Measurements from ENCODE around the gene RELN. TPM values are rescaled to one million over a fixed set of nuclear protein-coding genes. Genes with fewer than 3 reads are reported as not detected.
A peak's percentile ranks its signal among the peaks of the same experiment; 100 is the strongest.

The RELN gene
- total RNA-seq, 2 donors from 2014 or later, result 2.6 to 3.0 TPM

DNA sequence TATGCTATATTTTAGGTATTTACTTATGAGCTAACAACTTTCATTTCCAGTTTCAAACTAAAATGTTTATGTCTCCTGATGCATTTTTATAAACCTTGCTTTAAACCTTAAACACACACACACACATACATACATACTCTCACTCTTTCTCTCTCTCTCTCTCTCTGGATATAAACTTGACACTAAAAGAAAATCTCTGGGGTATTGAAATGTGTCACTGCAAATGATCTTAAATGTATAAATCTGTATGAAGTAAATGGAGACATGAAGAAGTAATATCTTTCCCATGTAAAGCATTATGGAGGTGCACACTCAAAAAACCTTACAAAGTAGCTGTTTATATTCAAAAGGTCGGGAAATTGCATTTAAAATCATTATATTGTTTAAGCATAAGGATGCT is 37.0 kb downstream of the RELN start:
- WGBS, result 60% methylated on average over 1 of the region's 1 CpG
- intact Hi-C loops (cut with DNase I), result no loop called here
- no peaks in the 10 kb centered on the region for H3K36me3 ChIP-seq
- H3K27me3 ChIP-seq (replicated peaks; ENCODE audit: insufficient read depth), result no peaks in the 10 kb centered on the region
- no peaks in the 10 kb centered on the region for H3K4me1 ChIP-seq (replicated peaks)
- TF ChIP-seq POLR2AphosphoS5 (IDR thresholded peaks at IDR 0.05) (no peak), CTCF (IDR thresholded peaks at IDR 0.05) (no peak), POLR2A (IDR thresholded peaks at IDR 0.05) (no peak)
- H3K4me3 ChIP-seq, result no peak overlapping the region
- H3K9me3 ChIP-seq, result no peaks in the 10 kb centered on the region
- no peak overlapping the region for H3K27ac ChIP-seq
- no peak for DNase-seq (ENCODE audit: low spot score)

DNA sequence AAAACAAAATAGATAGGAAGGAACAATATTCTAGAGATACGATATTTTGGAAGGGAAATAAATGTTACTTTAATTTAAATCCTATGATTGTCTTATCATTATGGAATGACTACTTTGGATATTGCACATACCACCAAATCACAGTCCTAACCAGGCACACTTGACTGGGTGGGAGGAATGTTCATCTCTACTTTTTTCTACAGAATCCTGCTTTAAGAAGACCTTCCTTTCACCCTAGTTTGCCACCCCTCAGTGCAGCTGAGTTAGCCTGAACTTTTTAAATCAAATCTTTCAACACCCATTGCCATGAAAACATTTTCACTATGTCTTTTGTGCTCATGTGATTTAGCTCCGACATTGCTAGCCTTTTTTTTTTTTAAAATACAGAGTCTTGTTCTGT is 38.1 kb downstream of the RELN start:
- intact Hi-C loops (cut with DNase I), result no loop called here
- no peaks in the 10 kb centered on the region for H3K4me1 ChIP-seq (replicated peaks)
- H3K36me3 ChIP-seq, result no peaks in the 10 kb centered on the region
- no peaks in the 10 kb centered on the region for H3K9me3 ChIP-seq
- H3K27ac ChIP-seq, result no peak overlapping the region
- no peak for TF ChIP-seq CTCF (IDR thresholded peaks at IDR 0.05)
- WGBS, result 70% methylated on average over 2 of the region's 2 CpGs
- no peak overlapping the region for H3K4me3 ChIP-seq
- H3K27me3 ChIP-seq (replicated peaks; ENCODE audit: insufficient read depth), result no peaks in the 10 kb centered on the region
- no peak for DNase-seq (ENCODE audit: low spot score)

DNA sequence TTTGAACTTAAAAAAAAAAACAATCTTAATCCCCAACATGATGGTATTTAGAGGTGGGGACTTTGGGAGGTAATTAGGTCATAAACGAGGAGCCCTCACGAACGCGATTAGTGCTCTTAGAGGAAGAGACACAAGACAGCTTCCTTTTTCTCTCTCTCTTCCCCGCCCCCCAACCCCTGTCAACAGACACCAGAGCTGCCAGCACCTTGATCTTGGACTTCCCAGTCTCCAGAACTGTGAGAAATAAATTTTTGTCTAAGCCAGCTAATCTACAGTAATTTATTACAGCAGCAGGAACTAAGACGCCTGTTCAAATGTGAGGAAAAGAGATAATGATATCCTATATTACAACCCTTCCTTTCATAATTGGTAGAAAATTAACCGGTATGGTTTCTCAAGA is 40.1 kb downstream of the RELN start:
- Histone ChIP-seq H3K27ac (no peak overlapping the region), H3K36me3 (no peaks in the 10 kb centered on the region), H3K4me3 (no peak overlapping the region), H3K4me1 (replicated peaks) (no peaks in the 10 kb centered on the region), H3K9me3 (no peaks in the 10 kb centered on the region), H3K27me3 (replicated peaks; ENCODE audit: insufficient read depth) (no peaks in the 10 kb centered on the region)
- intact Hi-C loops (cut with DNase I), result no loop called here
- no peak for DNase-seq (ENCODE audit: low spot score)
- WGBS, result 57% methylated on average over 7 of the region's 7 CpGs
- no peak for TF ChIP-seq POLR2A (IDR thresholded peaks at IDR 0.05)
- TF ChIP-seq CTCF (IDR thresholded peaks at IDR 0.05), result no peak
- no peak for TF ChIP-seq POLR2AphosphoS5 (IDR thresholded peaks at IDR 0.05)

- Histone ChIP-seq H3K4me3 (no peak overlapping the region), H3K36me3 (no peaks in the 10 kb centered on the region), H3K4me1 (replicated peaks) (no peaks in the 10 kb centered on the region), H3K27ac (no peak overlapping the region), H3K9me3 (no peaks in the 10 kb centered on the region), H3K27me3 (replicated peaks; ENCODE audit: insufficient read depth) (no peaks in the 10 kb centered on the region)
- whole genome bisulfite sequencing, result 59% methylated on average over 2 of the region's 2 CpGs
- intact Hi-C loops (cut with DNase I), result no loop called here
- no peak for DNase-seq (ENCODE audit: low spot score)
- no peak for TF ChIP-seq CTCF (IDR thresholded peaks at IDR 0.05)
- TF ChIP-seq POLR2AphosphoS5 (IDR thresholded peaks at IDR 0.05), result no peak
- no peak for TF ChIP-seq POLR2A (IDR thresholded peaks at IDR 0.05)
Observed at GRCh38 chr7:103947026-103947655, 42.3 kb downstream of the RELN start.

DNA sequence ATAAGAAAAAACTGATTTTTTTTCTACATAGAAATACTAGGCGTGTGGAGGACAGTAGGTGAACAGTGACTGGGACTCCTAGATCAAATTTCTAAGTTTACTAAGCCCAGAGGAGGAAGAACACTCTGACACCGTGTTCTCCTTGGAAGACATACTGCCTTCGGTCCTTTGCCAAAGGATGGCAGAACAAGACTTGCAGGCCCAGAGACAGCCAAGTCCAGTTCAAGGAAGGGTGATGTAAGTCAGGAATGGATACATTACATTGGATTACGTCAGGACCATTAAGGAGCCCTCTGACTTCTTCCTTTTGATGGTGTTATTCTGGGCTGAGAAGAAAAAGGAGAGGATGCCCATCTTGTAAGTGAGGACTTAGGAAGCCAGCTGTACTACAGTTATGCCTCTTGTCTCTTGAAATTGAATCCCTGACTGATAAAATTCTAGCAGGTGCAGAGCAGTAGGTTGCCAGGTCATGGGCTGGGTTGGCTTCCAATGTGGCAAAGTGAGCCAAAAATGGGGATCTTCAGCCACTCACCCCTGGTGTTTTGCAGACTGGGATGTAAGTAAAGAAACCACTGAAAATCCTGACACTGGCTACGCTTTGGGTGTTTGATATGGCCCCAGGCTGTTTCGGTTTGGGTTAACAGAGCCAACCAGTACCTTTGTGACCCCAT is 45.1 kb downstream of the RELN start:
- Histone ChIP-seq H3K36me3 (no peaks in the 10 kb centered on the region), H3K4me3 (no peak overlapping the region), H3K9me3 (no peaks in the 10 kb centered on the region), H3K27ac (no peak overlapping the region), H3K27me3 (replicated peaks; ENCODE audit: insufficient read depth) (no peaks in the 10 kb centered on the region), H3K4me1 (replicated peaks) (no peaks in the 10 kb centered on the region)
- TF ChIP-seq POLR2AphosphoS5 (IDR thresholded peaks at IDR 0.05) (peak; percentile 71), CTCF (IDR thresholded peaks at IDR 0.05) (no peak)
- 59% methylated on average over 6 of the region's 6 CpGs for WGBS
- intact Hi-C loops (cut with DNase I), result no loop called here
- peak; percentile 70 for DNase-seq (ENCODE audit: low spot score)
